HepG2 (cell line): ENCODE data around the gene BCL2L2. TPM values are rescaled to one million over a fixed set of nuclear protein-coding genes. Genes with fewer than 3 reads are reported as not detected.
A peak's percentile ranks its signal among the peaks of the same experiment; 100 is the strongest.

Experiments
- EED ChIP-seq: sonication (generic); formaldehyde crosslinking; IDR thresholded peaks from 2 replicates; pipeline ENCODE4 v1.5.0; 2020; ENCODE audit warnings: mild to moderate bottlenecking, missing genetic modification reagents
- GATAD1 ChIP-seq: IDR thresholded peaks from 2 replicates; pipeline ENCODE4 v1.6.1; 2016; ENCODE audit warnings: missing genetic modification reagents, missing compliant biosample characterization
- GMEB2 ChIP-seq: IDR thresholded peaks from 2 replicates; pipeline ENCODE4 v1.6.1; 2016; ENCODE audit warnings: missing biosample characterization, missing genetic modification reagents, low read depth
- HES4 ChIP-seq: sonication (generic); formaldehyde crosslinking; IDR thresholded peaks from 2 replicates; pipeline ENCODE4 v1.9.0; 2021; ENCODE audit warnings: mild to moderate bottlenecking, missing genetic modification reagents, borderline replicate concordance
- KDM4B ChIP-seq: sonication (generic); formaldehyde crosslinking; IDR thresholded peaks from 2 replicates; pipeline ENCODE4 v1.4.0; 2020; ENCODE audit warnings: missing genetic modification reagents
- KLF9 ChIP-seq: IDR thresholded peaks from 2 replicates; pipeline ENCODE4 v1.6.1; 2016; ENCODE audit warnings: low read depth
- MLX ChIP-seq: IDR thresholded peaks from 2 replicates; pipeline ENCODE4 v1.6.1; 2016
- NAIF1 ChIP-seq: sonication (generic); formaldehyde crosslinking; IDR thresholded peaks from 2 replicates; pipeline ENCODE4 v1.5.0; 2020; ENCODE audit warnings: mild to moderate bottlenecking, missing genetic modification reagents, borderline replicate concordance
- PATZ1 ChIP-seq: sonication (generic); formaldehyde crosslinking; IDR thresholded peaks from 2 replicates; pipeline ENCODE4 v1.4.0; 2020; ENCODE audit warnings: missing genetic modification reagents
- ZNF556 ChIP-seq: sonication (generic); formaldehyde crosslinking; IDR thresholded peaks from 2 replicates; pipeline ENCODE4 v1.4.0; 2020; ENCODE audit warnings: mild to moderate bottlenecking, missing genetic modification reagents, borderline replicate concordance
- polyA plus RNA-seq, 8 experiments: library from polyadenylated mRNA; depleted of rRNA in 3 of 8; stranded (reverse) in 7 of 8; unstranded in 1 of 8; fragments of >200 nt; fragmentation: Illumina TruSeq in 4 of 8; extraction: Trizol in 4 of 8; gene quantifications; 2 replicates each; pipeline versions ENCODE4 v1.2.1 to v1.2.3, GENCODE V29; 2011 to 2016; ENCODE audit warnings: low read depth in 4 of 8, missing spikeins in 1 of 8, mixed read lengths in 1 of 8; ENCODE audit not compliant: insufficient read depth in 1 of 8
- total RNA-seq, 5 experiments: library from RNA; depleted of rRNA; stranded (reverse); fragments of >200 nt; fragmentation: Illumina TruSeq; extraction: Trizol; gene quantifications; 2 replicates each; pipeline ENCODE4 v1.2.3, GENCODE V29; 2016; ENCODE audit warnings: low read depth in 1 of 5
- TF ChIP-seq, protein P1 (sequence below): fragments of 450-650 bp; IDR thresholded peaks from 2 replicates; pipeline ENCODE4 v1.6.1; 2017; ENCODE audit warnings: mild to moderate bottlenecking
- TF ChIP-seq, protein P2 (sequence below): IDR thresholded peaks from 2 replicates; pipeline ENCODE4 v1.6.1; 2016; ENCODE audit warnings: low read depth, missing genetic modification reagents, missing compliant biosample characterization
- TF ChIP-seq, protein P3 (sequence below): sonication (generic); formaldehyde crosslinking; IDR thresholded peaks from 2 replicates; pipeline ENCODE4 v1.8.0; 2022; ENCODE audit warnings: mild to moderate bottlenecking, missing genetic modification reagents

BCL2L2 gene
- total and polyA plus RNA-seq, 2 of the 13 experiments (the other 11 are each of a cell fraction or from before 2014, with no cell fraction given), result 28.1 to 49.8 TPM

DNA sequence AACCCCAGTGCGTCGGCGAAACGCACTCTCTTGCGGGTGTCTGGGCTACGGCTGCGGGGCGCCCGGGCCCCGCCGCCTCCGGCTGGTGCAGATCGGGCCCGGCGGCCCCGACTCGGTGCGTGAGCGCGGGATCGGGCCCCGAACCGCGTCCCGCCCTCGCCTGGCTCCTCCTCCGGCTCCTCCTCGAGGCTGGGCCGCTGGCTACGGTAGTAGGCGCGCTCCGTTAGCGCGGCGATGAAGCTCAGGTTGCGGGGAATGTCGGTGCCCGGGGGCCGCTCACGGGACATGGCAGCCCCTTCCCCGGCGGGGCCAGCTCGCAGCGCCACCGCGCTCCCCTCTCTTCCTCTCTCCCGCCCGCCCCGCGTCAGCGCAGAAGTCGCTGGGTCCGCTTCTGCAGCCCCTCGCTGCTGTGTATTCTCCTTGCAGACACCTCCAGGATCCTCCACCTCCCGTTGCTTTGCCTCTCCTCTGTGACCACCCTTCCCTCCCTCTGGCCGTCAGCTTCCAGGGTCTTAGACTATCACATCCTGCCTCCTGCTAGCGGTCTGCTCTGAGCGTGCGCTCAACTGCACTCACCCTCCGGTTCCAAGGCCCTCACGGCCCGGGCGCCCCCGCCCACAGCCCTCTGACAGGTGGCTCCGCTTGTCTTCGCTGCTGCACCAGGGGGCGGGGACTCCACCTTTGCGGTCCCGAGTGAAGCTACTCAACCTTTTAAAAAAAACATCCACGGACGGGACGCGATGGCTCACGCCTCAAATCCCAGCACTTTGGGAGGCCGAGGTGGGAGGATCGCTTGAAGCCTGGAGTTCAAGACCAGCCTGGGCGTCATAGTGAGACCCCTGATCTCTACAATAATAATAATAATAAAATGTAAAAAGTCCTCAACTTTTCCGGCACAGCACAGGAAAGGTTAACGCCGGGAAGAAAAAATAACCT, 4.1 kb upstream of the BCL2L2 start, which contains the start of gene PPP1R3E (continued):
- TF ChIP-seq, protein P1, sequence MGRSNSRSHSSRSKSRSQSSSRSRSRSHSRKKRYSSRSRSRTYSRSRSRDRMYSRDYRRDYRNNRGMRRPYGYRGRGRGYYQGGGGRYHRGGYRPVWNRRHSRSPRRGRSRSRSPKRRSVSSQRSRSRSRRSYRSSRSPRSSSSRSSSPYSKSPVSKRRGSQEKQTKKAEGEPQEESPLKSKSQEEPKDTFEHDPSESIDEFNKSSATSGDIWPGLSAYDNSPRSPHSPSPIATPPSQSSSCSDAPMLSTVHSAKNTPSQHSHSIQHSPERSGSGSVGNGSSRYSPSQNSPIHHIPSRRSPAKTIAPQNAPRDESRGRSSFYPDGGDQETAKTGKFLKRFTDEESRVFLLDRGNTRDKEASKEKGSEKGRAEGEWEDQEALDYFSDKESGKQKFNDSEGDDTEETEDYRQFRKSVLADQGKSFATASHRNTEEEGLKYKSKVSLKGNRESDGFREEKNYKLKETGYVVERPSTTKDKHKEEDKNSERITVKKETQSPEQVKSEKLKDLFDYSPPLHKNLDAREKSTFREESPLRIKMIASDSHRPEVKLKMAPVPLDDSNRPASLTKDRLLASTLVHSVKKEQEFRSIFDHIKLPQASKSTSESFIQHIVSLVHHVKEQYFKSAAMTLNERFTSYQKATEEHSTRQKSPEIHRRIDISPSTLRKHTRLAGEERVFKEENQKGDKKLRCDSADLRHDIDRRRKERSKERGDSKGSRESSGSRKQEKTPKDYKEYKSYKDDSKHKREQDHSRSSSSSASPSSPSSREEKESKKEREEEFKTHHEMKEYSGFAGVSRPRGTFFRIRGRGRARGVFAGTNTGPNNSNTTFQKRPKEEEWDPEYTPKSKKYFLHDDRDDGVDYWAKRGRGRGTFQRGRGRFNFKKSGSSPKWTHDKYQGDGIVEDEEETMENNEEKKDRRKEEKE, result no peak
- peak; percentile 84 for TF ChIP-seq PATZ1 (CRISPR knock-in tag)
- TF ChIP-seq GATAD1 (CRISPR knock-in tag), result peak; percentile 74
- TF ChIP-seq KLF9 (CRISPR knock-in tag), result peak; percentile 98
- TF ChIP-seq, protein P2, sequence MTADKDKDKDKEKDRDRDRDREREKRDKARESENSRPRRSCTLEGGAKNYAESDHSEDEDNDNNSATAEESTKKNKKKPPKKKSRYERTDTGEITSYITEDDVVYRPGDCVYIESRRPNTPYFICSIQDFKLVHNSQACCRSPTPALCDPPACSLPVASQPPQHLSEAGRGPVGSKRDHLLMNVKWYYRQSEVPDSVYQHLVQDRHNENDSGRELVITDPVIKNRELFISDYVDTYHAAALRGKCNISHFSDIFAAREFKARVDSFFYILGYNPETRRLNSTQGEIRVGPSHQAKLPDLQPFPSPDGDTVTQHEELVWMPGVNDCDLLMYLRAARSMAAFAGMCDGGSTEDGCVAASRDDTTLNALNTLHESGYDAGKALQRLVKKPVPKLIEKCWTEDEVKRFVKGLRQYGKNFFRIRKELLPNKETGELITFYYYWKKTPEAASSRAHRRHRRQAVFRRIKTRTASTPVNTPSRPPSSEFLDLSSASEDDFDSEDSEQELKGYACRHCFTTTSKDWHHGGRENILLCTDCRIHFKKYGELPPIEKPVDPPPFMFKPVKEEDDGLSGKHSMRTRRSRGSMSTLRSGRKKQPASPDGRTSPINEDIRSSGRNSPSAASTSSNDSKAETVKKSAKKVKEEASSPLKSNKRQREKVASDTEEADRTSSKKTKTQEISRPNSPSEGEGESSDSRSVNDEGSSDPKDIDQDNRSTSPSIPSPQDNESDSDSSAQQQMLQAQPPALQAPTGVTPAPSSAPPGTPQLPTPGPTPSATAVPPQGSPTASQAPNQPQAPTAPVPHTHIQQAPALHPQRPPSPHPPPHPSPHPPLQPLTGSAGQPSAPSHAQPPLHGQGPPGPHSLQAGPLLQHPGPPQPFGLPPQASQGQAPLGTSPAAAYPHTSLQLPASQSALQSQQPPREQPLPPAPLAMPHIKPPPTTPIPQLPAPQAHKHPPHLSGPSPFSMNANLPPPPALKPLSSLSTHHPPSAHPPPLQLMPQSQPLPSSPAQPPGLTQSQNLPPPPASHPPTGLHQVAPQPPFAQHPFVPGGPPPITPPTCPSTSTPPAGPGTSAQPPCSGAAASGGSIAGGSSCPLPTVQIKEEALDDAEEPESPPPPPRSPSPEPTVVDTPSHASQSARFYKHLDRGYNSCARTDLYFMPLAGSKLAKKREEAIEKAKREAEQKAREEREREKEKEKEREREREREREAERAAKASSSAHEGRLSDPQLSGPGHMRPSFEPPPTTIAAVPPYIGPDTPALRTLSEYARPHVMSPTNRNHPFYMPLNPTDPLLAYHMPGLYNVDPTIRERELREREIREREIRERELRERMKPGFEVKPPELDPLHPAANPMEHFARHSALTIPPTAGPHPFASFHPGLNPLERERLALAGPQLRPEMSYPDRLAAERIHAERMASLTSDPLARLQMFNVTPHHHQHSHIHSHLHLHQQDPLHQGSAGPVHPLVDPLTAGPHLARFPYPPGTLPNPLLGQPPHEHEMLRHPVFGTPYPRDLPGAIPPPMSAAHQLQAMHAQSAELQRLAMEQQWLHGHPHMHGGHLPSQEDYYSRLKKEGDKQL (CRISPR knock-in tag), result no peak
- TF ChIP-seq EED (CRISPR knock-in tag), result peak; percentile 81; the same call in 1 of the 2 replicates
- peak; percentile 56; the same call in 1 of the 2 replicates for TF ChIP-seq HES4
- TF ChIP-seq MLX, result peak; percentile 2
- no peak for TF ChIP-seq ZNF556
- no peak for TF ChIP-seq NAIF1 (CRISPR knock-in tag)
- TF ChIP-seq KDM4B, result peak; percentile 91
- TF ChIP-seq, protein P3, sequence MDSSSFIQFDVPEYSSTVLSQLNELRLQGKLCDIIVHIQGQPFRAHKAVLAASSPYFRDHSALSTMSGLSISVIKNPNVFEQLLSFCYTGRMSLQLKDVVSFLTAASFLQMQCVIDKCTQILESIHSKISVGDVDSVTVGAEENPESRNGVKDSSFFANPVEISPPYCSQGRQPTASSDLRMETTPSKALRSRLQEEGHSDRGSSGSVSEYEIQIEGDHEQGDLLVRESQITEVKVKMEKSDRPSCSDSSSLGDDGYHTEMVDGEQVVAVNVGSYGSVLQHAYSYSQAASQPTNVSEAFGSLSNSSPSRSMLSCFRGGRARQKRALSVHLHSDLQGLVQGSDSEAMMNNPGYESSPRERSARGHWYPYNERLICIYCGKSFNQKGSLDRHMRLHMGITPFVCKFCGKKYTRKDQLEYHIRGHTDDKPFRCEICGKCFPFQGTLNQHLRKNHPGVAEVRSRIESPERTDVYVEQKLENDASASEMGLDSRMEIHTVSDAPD (CRISPR knock-in tag), result no peak; the same call in 1 of the 2 replicates
- 0 out of 2 replicates have a peak, but pooled peaks have one; percentile 18 for TF ChIP-seq GMEB2
